ENCODE results near the gene SEC22A. TPM values are rescaled to one million over a fixed set of nuclear protein-coding genes. Genes with fewer than 3 reads are reported as not detected.

Gene SEC22A
- total and polyA plus RNA-seq, 2 experiments from 2014 or later, result 16.0 to 21.9 TPM

DNA sequence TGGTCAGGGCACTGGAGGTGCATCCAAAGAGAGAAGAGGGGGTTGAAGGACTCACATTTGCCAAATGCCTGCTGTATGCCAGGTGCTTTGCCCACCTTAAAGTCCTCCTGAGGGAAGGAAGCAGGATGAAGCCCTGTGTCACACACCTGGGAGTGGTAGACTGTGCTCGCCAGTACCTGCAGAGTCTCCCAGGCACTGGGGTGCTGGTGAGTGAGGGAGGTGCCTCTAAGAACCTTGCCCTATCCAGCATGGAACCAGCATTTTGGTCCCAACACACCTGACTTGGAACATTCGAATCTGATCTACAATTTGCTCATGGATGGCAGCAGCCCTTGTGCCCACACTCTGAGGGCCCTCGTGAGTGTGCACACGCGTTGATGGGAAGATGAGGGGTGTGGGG is 76.7 kb downstream of the SEC22A start:
- Histone ChIP-seq H3K4me2 (no peak overlapping the region), H3K27me3 (no peaks in the 10 kb centered on the region), H3K9me2 (replicated peaks; ENCODE audit: insufficient read depth) (no peaks in the 10 kb centered on the region), H3K36me3 (replicated peaks; ENCODE audit: insufficient read depth, low read depth) (no peaks in the 10 kb centered on the region), H3K79me2 (no peaks in the 10 kb centered on the region), H3K27ac (no peak overlapping the region), H3K4me3 (no peak overlapping the region), H2AFZ (no peak overlapping the region), H3K4me1 (ENCODE audit: insufficient read depth) (no peaks in the 10 kb centered on the region), H4K20me1 (ENCODE audit: insufficient read depth, poor library complexity, severe bottlenecking) (no peaks in the 10 kb centered on the region), H3K9me3 (ENCODE audit: low read depth) (no peaks in the 10 kb centered on the region)
- DNase-seq (ENCODE audit: low spot score), result no peak
- TF ChIP-seq, protein P1, sequence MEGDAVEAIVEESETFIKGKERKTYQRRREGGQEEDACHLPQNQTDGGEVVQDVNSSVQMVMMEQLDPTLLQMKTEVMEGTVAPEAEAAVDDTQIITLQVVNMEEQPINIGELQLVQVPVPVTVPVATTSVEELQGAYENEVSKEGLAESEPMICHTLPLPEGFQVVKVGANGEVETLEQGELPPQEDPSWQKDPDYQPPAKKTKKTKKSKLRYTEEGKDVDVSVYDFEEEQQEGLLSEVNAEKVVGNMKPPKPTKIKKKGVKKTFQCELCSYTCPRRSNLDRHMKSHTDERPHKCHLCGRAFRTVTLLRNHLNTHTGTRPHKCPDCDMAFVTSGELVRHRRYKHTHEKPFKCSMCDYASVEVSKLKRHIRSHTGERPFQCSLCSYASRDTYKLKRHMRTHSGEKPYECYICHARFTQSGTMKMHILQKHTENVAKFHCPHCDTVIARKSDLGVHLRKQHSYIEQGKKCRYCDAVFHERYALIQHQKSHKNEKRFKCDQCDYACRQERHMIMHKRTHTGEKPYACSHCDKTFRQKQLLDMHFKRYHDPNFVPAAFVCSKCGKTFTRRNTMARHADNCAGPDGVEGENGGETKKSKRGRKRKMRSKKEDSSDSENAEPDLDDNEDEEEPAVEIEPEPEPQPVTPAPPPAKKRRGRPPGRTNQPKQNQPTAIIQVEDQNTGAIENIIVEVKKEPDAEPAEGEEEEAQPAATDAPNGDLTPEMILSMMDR (IDR thresholded peaks at IDR 0.05; ENCODE audit: poor library complexity), result no peak
- no peak for TF ChIP-seq EZH2 (IDR thresholded peaks at IDR 0.05; ENCODE audit: borderline replicate concordance)
- no peak for TF ChIP-seq EZH2phosphoT487 (IDR thresholded peaks at IDR 0.05; ENCODE audit: low read depth, severe bottlenecking, unreplicated experiment)
- 90% methylated on average over 5 of the region's 5 CpGs for WGBS (ENCODE audit: low lambda C conversion rate, missing lambda C conversion rate)

DNA sequence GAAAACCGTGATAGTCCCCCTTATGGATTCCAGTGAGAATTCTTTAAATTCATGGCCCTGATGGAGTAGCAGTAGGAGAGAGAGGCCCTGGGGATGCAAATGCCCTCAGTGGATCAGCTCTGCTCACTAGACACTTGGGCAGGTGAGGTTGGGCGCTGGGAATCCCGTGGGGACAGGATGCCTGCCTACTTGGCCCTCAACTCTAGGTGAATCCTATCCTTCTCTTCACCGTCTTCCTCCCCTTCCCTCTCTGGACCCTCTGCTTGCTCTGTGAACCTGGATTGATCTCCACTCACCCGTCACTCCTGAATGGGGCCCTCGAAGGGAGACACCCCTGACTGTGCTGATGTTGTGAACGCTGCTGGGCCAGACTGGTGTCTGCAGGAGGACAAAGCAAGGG is 77.4 kb downstream of the SEC22A start:
- H2AFZ ChIP-seq, result no peak overlapping the region
- H4K20me1 ChIP-seq (ENCODE audit: insufficient read depth, poor library complexity, severe bottlenecking), result no peaks in the 10 kb centered on the region
- 79% methylated on average over 6 of the region's 7 CpGs for WGBS (ENCODE audit: low lambda C conversion rate, missing lambda C conversion rate)
- TF ChIP-seq, protein P1 (IDR thresholded peaks at IDR 0.05; ENCODE audit: poor library complexity), result no peak
- TF ChIP-seq EZH2phosphoT487 (IDR thresholded peaks at IDR 0.05; ENCODE audit: low read depth, severe bottlenecking, unreplicated experiment) (no peak), EZH2 (IDR thresholded peaks at IDR 0.05; ENCODE audit: borderline replicate concordance) (no peak)
- H3K36me3 ChIP-seq (replicated peaks; ENCODE audit: insufficient read depth, low read depth), result no peaks in the 10 kb centered on the region
- H3K4me3 ChIP-seq, result no peak overlapping the region
- no peak overlapping the region for H3K4me2 ChIP-seq
- no peaks in the 10 kb centered on the region for H3K9me2 ChIP-seq (replicated peaks; ENCODE audit: insufficient read depth)
- no peaks in the 10 kb centered on the region for H3K4me1 ChIP-seq (ENCODE audit: insufficient read depth)
- no peak for DNase-seq (ENCODE audit: low spot score)
- no peaks in the 10 kb centered on the region for H3K27me3 ChIP-seq
- no peak overlapping the region for H3K27ac ChIP-seq
- H3K9me3 ChIP-seq (ENCODE audit: low read depth), result no peaks in the 10 kb centered on the region
- no peaks in the 10 kb centered on the region for H3K79me2 ChIP-seq

DNA sequence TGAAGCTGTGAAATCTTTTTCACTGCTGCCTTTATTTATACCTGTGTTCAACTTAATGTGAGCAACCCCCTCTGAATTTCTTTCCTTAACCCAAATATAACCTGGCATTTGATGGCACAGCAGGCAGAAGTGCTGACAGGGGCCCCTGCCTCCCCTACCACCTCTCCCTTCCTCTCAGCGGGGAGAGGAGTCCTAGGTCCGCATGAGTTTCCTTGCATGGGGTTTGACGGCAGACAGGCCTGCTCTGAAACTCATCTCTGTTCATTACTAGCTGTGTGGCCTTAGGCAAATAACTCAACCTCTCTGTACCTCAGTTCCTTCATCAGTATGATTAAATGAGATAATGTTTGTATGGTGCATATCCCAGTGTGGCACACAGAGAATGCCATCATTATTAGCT is 79.7 kb downstream of the SEC22A start:
- no peaks in the 10 kb centered on the region for H3K27me3 ChIP-seq
- H3K36me3 ChIP-seq (replicated peaks; ENCODE audit: insufficient read depth, low read depth), result no peaks in the 10 kb centered on the region
- no peak overlapping the region for H3K4me2 ChIP-seq
- no peak overlapping the region for H2AFZ ChIP-seq
- H3K9me2 ChIP-seq (replicated peaks; ENCODE audit: insufficient read depth), result no peaks in the 10 kb centered on the region
- TF ChIP-seq EZH2phosphoT487 (IDR thresholded peaks at IDR 0.05; ENCODE audit: low read depth, severe bottlenecking, unreplicated experiment), result no peak
- no peak for TF ChIP-seq EZH2 (IDR thresholded peaks at IDR 0.05; ENCODE audit: borderline replicate concordance)
- TF ChIP-seq, protein P1 (IDR thresholded peaks at IDR 0.05; ENCODE audit: poor library complexity), result no peak
- H3K79me2 ChIP-seq, result no peaks in the 10 kb centered on the region
- H4K20me1 ChIP-seq (ENCODE audit: insufficient read depth, poor library complexity, severe bottlenecking), result no peaks in the 10 kb centered on the region
- no peaks in the 10 kb centered on the region for H3K9me3 ChIP-seq (ENCODE audit: low read depth)
- H3K4me3 ChIP-seq, result no peak overlapping the region
- WGBS (ENCODE audit: low lambda C conversion rate, missing lambda C conversion rate), result 83% methylated on average over 3 of the region's 3 CpGs
- no peak overlapping the region for H3K27ac ChIP-seq
- H3K4me1 ChIP-seq (ENCODE audit: insufficient read depth), result no peaks in the 10 kb centered on the region
- no peak for DNase-seq (ENCODE audit: low spot score)

DNA sequence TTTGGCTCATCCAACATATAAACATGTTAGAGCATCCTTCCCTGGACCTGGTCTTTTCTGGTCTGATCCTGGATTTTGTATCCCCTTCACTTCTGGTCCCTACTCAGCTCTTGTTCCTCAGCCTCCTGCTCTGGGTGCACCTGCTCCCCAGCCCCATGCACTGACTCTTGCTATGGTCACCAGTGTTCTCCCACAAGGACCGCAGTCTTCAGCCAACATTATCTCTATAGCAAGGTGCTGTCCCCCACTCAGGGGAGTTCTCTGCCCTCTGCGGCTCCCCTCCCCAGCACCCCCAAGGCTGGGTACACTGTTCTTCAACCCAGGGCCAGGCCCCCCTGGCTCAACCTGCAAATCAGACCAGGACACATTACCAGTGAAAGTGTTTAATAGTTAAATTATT is 80.2 kb downstream of the SEC22A start:
- Histone ChIP-seq H3K36me3 (replicated peaks; ENCODE audit: insufficient read depth, low read depth) (no peaks in the 10 kb centered on the region), H3K79me2 (no peaks in the 10 kb centered on the region), H3K9me3 (ENCODE audit: low read depth) (no peaks in the 10 kb centered on the region), H3K4me2 (no peak overlapping the region), H3K4me1 (ENCODE audit: insufficient read depth) (no peaks in the 10 kb centered on the region), H3K9me2 (replicated peaks; ENCODE audit: insufficient read depth) (no peaks in the 10 kb centered on the region), H3K27me3 (no peaks in the 10 kb centered on the region), H3K4me3 (no peak overlapping the region), H3K27ac (no peak overlapping the region), H2AFZ (no peak overlapping the region), H4K20me1 (ENCODE audit: insufficient read depth, poor library complexity, severe bottlenecking) (no peaks in the 10 kb centered on the region)
- 88% methylated on average over 2 of the region's 2 CpGs for WGBS (ENCODE audit: low lambda C conversion rate, missing lambda C conversion rate)
- no peak for DNase-seq (ENCODE audit: low spot score)
- TF ChIP-seq, protein P1 (IDR thresholded peaks at IDR 0.05; ENCODE audit: poor library complexity), result no peak
- no peak for TF ChIP-seq EZH2phosphoT487 (IDR thresholded peaks at IDR 0.05; ENCODE audit: low read depth, severe bottlenecking, unreplicated experiment)

All from hepatocyte (in vitro differentiated cells).